GM18858 (cell line): ENCODE measurements around the gene RBX1.

Experiments
- ATAC-seq: cut with Tn5 transposase; IDR thresholded peaks from one replicate; pipeline ENCODE4 v1.9.1; 2021; ENCODE audit not compliant: unreplicated experiment

Gene RBX1

GRCh38 chr22:41021613-41022454, 70.7 kb downstream of the RBX1 start:
- no peak for ATAC-seq

- no peak for ATAC-seq
Measured at GRCh38 chr22:41022470-41023298, 71.5 kb downstream of the RBX1 start.
